ENCODE measurements around the gene GOLGA7B. TPM values are rescaled to one million over a fixed set of nuclear protein-coding genes. Genes with fewer than 3 reads are reported as not detected.

GOLGA7B gene
- total RNA-seq, 2 experiments from 2014 or later = 0.25 to 0.31 TPM

DNA sequence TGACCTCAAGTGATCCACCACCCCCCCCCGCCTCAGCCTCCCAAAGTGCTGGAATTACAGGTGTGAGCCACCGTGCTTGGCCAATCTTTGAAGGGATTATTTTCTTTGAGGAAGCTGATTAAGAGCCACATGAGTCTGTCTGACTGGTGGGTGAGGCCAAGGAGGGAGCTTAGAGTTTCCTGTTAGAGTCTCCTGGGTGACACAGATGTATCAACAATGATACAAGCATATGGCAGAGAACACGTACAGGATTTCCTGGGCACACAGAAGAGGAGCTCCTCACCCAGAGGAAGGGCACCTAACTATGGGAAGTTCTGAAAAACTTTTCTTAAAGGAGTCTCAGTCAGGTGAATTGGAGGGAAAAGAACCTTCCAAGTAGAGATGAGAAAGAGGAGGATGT lies 69.4 kb downstream of the GOLGA7B start:
- Mint-ChIP-seq H3K36me3 (ENCODE audit: low read depth) (no peaks in the 10 kb centered on the region), H3K4me3 (no peak overlapping the region), H3K4me1 (ENCODE audit: low read depth) (peaks cover 3% of the 10 kb centered on the region), H3K9me3 (no peaks in the 10 kb centered on the region), H3K27ac (no peak overlapping the region), H3K27me3 (ENCODE audit: low read depth) (peaks cover 2% of the 10 kb centered on the region)
- DNase-seq = peak; percentile 12
- intact Hi-C loops (cut with micrococcal nuclease) = loop anchor here (10.0 kb wide), 1 partner anchor 746 kb away; no protein-coding TSS in a partner anchor
- CTCF ChIA-PET = interaction anchor here (0.6 to 6.7 kb wide), 2 partner anchors 24 to 125 kb away, joined by 3 to 168 read pairs; no protein-coding TSS in a partner anchor

DNA sequence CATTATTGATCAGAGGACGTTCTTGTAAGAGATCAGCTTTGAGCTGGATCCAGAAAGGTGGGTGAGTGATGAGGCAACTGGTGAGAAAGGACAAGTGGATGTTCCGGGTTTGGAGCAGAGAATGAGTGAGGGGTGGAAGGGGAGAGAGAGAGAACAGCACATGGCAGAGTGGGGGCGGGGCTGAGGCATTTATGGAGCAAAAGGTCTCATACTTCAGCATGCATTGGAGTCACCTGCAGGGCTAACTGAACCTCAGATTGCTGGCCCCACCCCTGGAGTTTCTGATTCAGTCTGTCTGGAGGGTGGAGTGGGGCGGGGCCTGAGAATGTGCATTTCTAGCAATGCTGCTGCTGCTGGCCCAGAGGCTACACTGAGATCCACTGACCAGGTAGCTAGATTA lies 71.2 kb downstream of the GOLGA7B start:
- Mint-ChIP-seq H3K27me3 (ENCODE audit: low read depth) (peaks cover 12% of the 10 kb centered on the region), H3K27ac (no peak overlapping the region), H3K36me3 (ENCODE audit: low read depth) (no peaks in the 10 kb centered on the region), H3K4me3 (no peak overlapping the region), H3K9me3 (no peaks in the 10 kb centered on the region), H3K4me1 (ENCODE audit: low read depth) (peaks cover 3% of the 10 kb centered on the region)
- intact Hi-C loops (cut with micrococcal nuclease) = no loop called here
- DNase-seq = no peak
- CTCF ChIA-PET = interaction anchor here (1.8 kb wide), 1 partner anchor 122 kb away, joined by 4 read pairs; no protein-coding TSS in a partner anchor

Other genes starting within 250 kb of the GOLGA7B start
- 10 to 100 TPM; 10.7 TPM for gene MORN4, start 216.3 kb upstream of the GOLGA7B start, total RNA-seq
- gene PI4K2A, start 209.2 kb upstream of the GOLGA7B start, total RNA-seq = 1 to 10 TPM; 8.9 to 9.4 TPM
- gene AVPI1, start 162.6 kb upstream of the GOLGA7B start, total RNA-seq = 1 to 10 TPM; 1.5 to 1.9 TPM
- 1 to 10 TPM; 2.7 to 3.4 TPM for gene MARVELD1, start 136.1 kb upstream of the GOLGA7B start, total RNA-seq
- gene ZFYVE27, start 112.7 kb upstream of the GOLGA7B start, total RNA-seq = 10 to 100 TPM; 18.0 to 18.4 TPM
- not detected for gene SFRP5, start 77.8 kb upstream of the GOLGA7B start, total RNA-seq
- not detected for gene CRTAC1, start 180.8 kb downstream of the GOLGA7B start, total RNA-seq